Activated naive CD4-positive, alpha-beta T cell (primary cell): ENCODE measurements around the gene SH3GL1.

Source experiments
- DNase-seq, 4 experiments: peaks; one replicate each; lab custom pipeline; 2025; lab: John Stamatoyannopoulos, UW

Gene SH3GL1

GRCh38 chr19:4431808-4432674 lies 31.7 kb upstream of the SH3GL1 start:
- DNase-seq, result no peak

DNA sequence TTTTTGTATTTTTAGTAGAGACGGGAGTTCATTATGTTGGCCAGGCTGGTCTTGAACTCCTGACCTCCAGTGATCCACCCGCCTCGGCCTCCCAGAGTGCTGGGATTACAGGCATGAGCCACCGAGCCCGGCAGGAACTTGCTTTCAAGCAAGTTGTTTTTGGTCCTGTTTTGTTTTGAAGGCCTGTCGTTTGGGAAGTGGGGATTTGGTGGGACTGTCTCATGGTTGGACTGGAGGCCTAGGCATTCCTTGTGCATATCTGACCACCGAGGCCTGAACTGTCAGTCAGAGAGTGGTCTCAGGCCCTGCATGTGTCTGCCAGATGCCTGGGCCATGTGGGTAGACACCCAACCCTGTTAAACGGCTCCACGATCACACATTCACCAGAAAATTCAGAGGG lies 30.9 kb upstream of the SH3GL1 start:
- no peak for DNase-seq

DNA sequence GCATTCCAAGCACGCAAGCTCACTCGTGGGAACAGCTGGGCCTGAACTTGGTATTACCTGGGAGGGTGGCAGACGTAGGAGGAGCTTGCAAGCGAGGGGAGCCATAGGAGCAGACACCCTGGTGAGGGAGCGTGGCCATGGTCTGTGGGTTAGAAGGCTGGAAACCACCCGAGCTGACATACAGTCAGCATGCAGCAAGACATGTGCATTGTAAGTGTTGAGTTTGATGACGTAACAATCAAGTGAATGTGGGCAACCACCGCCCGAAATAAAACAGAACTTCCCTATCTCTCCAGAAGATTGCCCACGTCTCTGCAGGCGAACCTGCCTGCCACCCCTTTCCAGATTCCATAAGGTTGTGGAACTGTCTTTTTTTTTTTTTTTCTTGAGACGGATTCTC lies 30.4 kb upstream of the SH3GL1 start:
- no peak for DNase-seq

DNA sequence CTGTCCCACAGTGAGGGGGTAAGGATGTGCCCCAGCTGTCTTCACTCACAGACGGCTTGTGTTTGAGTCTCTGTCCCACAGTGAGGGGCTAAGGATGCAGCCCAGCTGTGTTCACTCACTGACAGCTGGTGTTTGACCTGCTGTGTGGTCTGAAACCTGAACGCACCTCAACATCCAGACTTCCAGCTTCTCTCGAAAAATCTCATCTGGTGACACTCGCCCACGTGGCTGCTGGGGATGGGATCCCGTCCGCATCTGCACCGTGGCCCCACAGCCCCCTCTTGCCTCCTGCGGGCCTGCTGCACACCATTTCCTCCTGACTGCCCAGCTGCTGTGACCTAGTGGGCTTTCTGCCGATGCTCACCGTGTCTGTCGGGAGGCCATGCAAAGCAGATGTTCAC lies 29.4 kb upstream of the SH3GL1 start:
- DNase-seq, result no peak

- no peak for DNase-seq
These were observed 28.9 kb upstream of the SH3GL1 start for GRCh38 chr19:4429256-4429655.

DNA sequence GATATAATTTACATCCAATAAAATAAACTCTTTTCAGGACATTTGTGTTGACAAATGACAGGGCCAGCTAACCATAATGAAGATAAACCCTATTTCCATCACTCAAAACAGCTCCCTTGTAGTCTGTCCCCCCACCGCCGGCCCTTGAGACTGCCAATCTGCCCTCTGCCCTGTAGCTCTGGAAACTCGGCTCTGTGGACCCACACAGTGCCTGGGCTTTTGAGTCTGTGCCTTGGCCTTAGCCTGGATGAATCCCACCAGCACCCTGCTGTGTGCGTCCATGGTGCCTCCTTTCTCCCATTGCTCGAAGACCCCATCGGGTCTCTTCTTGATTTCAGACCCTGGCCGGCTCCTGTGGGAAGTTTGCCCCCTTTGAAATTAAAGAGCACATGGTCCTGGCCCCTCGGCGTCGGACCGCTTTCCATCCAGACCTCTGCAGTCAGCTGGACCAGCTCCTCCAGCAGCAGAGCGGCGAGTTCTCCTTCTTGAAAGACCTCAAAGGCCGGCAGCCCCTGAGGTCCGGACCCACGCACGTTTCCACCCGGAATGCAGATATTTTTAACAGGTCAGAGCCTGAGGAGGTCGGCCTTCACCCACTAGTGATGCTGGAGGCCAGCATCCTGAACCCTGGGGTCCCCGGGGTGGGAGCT lies 28.1 kb upstream of the SH3GL1 start:
- DNase-seq, result no peak

DNA sequence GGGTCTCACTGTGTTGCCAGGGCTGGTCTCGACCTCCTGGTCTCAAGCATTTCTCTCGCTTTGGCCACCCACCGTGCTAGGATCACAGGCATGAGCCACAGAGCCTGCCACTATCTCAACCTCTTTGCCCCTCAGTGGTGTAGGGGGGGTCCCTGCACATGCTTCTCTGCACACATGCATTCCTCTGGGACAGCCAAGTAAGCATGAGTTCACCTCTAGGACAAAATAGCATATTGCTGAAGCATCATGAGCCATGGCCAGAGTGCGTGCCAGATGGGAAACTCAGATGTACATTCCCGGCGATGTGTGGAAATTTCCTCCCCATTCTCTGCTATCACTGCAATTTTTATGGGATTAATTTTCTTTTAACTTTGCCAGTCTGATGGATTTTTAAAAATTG lies 25.2 kb upstream of the SH3GL1 start:
- no peak for DNase-seq

DNA sequence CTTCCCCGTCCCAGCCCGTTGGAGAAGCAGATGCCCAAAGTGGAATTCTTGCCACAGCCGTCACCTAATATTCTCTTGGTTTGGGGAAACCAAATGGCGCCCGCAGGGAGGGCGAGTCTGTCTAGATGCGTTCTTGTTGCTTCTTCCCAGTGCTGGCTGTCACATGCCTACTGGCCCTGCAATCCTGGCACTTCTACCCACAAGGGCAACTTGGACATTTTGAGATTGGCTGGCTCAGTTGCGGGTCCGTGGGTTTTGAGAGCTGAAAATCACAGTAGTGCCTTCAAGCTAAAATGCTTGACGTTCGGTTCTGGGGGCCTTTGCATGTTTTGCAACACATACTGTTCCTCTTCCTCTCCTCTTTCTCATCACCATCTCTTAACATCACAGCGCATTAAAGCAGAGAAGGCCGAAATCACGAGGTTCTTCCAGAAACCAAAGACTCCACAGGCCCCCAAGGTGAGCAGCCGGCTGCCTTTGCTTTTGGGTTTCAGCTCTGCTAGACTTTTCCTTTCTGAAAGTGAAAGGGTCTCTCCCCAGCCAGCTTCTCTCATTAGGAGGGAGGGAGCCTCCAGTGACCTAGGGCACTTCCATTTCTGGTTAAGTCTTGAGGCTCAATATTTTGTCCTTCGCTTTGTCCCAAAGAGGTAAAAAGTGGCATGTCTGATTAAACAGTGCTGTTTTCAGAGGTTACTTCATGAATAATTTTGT lies 23.2 kb upstream of the SH3GL1 start:
- DNase-seq, result no peak

DNA sequence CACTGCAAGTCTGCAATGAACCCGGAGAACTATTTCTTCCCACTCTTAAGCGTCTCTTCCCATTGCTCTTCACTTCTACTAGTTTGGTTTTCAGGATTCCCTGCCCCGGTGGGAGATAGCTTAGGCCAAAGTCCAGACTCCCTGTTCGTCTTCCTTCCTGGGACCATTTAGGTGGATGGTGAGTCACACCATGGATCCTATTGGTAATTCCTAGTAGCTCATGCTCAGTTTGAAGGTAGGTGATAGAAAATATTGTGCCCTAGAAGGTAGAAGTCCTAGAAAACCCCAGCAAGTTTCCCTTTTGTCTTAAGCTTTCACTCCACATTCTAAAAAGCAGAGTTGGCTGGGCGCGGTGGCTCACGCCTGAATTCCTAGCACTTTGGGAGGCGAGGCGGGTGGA lies 15.9 kb upstream of the SH3GL1 start:
- no peak for DNase-seq

- no peak for DNase-seq
These were observed 15.0 kb upstream of the SH3GL1 start for GRCh38 chr19:4415352-4415751.

DNA sequence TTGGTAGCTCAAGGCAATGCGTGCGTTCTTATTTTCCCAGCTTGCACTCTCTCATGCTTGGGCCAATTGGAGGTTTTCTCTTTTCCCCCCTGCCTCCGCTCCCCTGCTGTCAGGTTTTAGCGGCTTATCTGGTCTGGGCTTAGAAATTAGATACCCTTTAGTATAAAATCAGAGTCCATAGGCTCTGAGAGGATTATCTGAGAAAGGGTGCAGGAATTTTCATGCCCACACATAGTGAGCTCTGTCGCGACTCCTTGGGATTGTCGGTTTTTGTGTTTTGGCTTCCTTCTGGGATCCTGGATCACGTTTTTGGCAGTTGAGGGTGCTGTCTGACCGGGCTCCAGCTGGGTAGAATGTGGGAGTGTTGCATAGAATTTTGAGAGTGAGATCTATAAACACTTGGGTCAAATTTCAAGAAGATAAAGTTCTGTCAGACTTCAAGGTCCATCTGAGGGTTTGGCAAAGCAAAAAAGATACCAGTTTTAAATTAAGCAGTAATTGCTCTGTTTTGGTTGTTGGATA lies 14.5 kb upstream of the SH3GL1 start:
- no peak for DNase-seq

DNA sequence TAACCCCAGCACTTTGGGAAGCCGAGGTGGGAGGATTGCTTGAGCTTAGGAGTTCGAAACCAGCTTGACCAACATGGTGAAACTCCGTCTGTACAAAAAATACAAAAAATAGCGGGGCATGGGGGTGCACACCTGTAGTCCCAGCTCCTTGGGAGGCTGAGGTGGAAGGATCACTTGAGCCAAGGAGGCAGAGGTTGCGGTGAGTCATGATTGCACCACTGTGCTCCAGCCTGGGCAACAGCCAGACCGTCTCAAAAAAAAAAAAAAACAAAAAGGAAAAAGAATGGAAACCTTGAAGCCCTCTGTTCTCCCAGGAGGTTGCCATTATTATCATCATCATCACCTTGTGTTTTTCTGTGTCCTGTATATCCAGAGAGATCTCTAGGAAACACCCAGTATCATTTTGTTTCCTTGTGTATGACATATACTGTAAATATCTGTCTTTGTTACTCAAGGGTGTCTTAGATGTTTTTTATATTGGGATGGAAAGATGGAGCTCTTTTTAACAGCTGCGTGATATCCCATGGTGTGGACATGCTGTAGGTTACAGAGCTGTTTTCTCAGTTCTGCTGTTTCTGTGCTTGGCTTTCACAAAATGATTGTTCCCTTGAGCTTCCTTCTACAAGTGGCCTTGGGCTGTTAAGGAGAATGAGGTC lies 13.9 kb upstream of the SH3GL1 start:
- DNase-seq, result no peak

DNA sequence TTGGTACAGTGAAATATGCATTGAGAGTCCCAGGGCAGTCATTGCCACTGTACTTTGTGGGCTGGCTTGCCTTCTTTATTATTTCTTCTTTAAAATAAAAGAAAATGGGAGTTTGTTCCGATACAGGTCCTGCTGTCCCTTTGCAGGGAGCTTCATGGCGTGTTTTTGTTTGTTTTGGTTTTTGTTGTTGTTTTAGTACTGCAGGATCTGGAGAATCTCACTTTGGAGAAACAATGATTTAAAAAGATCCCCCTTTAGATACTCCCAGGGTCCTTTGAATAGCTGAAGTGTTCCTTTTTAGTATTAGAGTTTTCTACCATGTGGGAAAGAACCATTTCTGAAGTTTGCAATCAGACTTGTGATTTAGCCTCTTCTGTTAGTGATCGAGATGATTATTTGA lies 13.2 kb upstream of the SH3GL1 start:
- no peak for DNase-seq

- no peak for DNase-seq
These were observed 9.0 kb upstream of the SH3GL1 start for GRCh38 chr19:4409123-4409933.

- DNase-seq, result no peak
These were observed 6.3 kb upstream of the SH3GL1 start for GRCh38 chr19:4406626-4407025.

DNA sequence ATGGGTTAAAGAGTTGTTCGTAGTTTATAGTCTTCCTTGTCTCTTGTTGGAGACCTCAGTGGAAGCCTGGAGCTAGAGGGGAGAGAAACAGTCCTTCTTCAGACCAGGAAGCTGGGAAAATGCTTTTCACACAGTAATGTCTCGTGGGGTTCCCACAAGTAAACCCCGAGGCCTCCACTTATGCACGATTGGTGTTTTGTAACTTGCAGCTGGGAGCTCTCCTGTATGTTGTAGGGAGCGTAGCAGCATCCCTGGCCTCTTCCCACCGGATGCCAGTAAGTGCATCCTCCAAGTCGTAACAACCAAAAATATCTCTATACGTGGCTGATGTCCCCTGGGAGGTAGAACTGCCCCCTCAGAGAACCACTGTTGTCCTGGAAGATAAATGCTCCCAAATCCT lies 5.6 kb upstream of the SH3GL1 start:
- no peak for DNase-seq

GRCh38 chr19:4403005-4403761 lies 2.8 kb upstream of the SH3GL1 start:
- DNase-seq, result no peak

DNA sequence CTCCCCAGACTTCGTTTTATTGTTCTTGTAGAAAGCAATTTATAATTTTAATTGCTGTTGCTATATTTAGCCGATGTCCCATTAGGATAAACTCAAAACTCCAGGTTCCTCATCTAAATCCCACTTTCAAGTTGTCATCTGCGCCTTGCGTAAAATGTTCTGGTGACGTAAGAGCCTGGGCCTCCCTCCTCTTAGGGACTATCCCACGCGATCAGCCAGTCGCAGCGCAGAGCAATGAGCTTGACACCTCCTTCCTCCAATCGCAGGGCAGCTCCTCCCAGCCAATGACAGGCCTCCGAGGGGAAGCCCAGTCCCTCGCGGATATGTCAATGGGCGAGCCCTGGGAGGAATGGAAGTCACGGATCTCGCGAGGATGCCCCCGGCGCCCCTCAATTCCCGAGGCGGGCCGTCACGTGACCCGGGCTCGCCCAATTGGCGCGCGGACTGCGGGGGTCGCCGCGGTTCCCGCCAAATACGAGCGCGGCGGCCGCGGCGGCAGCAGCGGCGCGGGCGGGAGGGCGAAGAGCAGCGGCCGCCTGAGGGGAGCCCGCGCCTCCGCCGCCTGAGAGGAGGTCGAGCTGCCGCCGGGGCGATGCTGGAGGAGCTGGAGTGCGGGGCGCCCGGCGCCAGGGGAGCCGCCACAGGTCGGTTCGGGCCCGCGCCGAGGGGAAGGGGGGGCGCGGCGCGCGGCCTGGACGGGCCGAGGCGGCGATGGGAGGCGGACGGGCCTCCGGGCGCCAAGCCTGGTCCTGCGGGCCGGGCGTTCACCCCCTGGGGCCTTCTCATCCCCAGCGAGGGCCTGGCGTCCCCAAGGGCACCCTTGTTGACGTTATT lies 2.0 kb upstream of the SH3GL1 start, which contains the start of gene CHAF1A:
CHAF1A (plus strand) TSS at position 470 of the 834 bp plus-strand sequence; CDS start at position 593, 123 bp downstream.
- peak; percentile 92 to 98 (median 96) for DNase-seq

DNA sequence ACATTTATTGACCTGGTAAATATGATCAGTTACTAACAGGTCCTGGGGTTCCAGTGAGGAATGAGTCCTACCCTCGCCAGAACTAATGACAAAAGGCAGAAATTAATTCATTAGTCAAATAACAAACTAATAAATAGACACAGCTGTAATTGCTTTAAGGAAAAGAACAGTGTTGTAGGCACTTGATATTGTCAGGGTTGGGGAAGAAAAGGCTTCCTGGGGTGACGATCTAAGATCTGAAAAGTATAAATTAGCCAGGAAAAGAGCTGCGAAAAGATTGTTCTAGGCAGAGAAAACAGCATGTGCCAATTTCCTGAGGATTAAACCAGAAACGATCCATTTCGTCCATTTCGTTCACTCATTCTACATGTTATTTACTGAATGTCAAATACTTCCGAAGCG lies 1.4 kb upstream of the SH3GL1 start:
- no peak for DNase-seq

GRCh38 chr19:4399812-4400134 lies 574 bp downstream of the SH3GL1 start:
- DNase-seq, result peak in 1 of 4 experiments; percentile 40
